ENCODE results near the gene ITPKB. TPM values are rescaled to one million over a fixed set of nuclear protein-coding genes. Genes with fewer than 3 reads are reported as not detected.

Gene ITPKB
- total and polyA plus RNA-seq, 2 of the 13 experiments (the other 11 are each of a cell fraction or from before 2014, with no cell fraction given), result not detected

DNA sequence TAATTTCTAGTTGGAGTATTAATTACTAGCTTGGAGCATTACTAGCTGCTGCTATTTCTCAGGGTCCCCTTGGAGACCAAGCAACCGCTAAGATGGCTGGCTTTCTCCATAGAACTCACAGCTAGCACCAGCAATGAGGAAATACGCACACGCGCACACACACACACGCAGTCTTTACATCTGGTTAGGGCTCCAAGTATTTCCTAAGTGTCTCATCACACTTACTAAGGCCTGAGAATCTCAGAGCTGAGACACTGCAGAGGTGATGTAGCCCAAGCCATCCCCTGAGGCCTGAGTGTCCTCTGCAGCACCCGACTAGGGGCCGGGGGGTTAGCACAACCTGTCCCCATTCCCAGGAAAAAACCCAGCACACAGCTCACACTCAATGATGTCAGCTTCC, 42.5 kb downstream of the ITPKB start (continued):
- TF ChIP-seq ZNF292 (CRISPR knock-in tag; IDR thresholded peaks at IDR 0.05; ENCODE audit: borderline replicate concordance, low read depth), result no peak
- no peak for TF ChIP-seq ZNF558 (CRISPR knock-in tag; IDR thresholded peaks at IDR 0.05; ENCODE audit: borderline replicate concordance)
- TF ChIP-seq, protein P1, sequence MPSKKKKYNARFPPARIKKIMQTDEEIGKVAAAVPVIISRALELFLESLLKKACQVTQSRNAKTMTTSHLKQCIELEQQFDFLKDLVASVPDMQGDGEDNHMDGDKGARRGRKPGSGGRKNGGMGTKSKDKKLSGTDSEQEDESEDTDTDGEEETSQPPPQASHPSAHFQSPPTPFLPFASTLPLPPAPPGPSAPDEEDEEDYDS (CRISPR knock-in tag; IDR thresholded peaks at IDR 0.05), result no peak
- TF ChIP-seq, protein P2, sequence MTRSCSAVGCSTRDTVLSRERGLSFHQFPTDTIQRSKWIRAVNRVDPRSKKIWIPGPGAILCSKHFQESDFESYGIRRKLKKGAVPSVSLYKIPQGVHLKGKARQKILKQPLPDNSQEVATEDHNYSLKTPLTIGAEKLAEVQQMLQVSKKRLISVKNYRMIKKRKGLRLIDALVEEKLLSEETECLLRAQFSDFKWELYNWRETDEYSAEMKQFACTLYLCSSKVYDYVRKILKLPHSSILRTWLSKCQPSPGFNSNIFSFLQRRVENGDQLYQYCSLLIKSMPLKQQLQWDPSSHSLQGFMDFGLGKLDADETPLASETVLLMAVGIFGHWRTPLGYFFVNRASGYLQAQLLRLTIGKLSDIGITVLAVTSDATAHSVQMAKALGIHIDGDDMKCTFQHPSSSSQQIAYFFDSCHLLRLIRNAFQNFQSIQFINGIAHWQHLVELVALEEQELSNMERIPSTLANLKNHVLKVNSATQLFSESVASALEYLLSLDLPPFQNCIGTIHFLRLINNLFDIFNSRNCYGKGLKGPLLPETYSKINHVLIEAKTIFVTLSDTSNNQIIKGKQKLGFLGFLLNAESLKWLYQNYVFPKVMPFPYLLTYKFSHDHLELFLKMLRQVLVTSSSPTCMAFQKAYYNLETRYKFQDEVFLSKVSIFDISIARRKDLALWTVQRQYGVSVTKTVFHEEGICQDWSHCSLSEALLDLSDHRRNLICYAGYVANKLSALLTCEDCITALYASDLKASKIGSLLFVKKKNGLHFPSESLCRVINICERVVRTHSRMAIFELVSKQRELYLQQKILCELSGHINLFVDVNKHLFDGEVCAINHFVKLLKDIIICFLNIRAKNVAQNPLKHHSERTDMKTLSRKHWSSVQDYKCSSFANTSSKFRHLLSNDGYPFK (CRISPR knock-in tag; IDR thresholded peaks at IDR 0.05; ENCODE audit: borderline replicate concordance), result no peak
- no peak for TF ChIP-seq ZBTB42 (CRISPR knock-in tag; IDR thresholded peaks at IDR 0.05)
- no peak for TF ChIP-seq CAMTA2 (CRISPR knock-in tag; IDR thresholded peaks at IDR 0.05; ENCODE audit: borderline replicate concordance)

DNA sequence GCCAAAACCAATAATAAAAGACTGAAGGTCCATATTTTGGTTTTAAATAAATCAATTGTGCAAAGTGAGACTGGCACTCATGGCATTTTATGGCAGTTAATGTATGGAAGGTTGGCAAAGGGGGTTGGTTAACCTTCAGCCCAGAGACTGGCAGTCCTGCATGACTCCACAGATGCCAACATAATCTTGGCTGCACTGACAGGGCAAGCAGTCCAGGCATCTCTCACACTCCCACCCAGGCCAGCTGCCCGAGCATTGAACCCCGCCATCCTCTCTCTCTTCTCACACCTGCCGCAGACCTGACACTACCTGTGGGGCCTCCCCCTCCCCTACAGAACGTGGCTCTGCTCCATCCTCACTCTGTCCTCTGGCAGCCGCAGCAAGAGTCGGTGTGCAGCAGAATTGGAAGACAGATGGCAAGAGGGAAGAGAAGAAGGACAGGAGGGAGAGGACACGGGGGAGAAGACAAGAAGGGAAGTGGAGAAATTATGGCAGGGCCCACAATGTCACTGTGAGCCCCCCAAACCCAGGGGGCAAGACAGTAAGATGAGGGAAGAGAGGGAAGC, 43.7 kb downstream of the ITPKB start:
- ATAC-seq, result no peak
- Histone ChIP-seq H3K9me3 (ENCODE audit: low read length) (no peaks in the 10 kb centered on the region), H3K9ac (ENCODE audit: insufficient read depth, low read depth, low read length) (no peak overlapping the region), H3K27ac (ENCODE audit: extremely low read length, insufficient read depth, low read length) (no peak overlapping the region), H3K27me3 (ENCODE audit: control insufficient read depth in 1 of 2, insufficient read depth in 2 of 2, low read length in 2 of 2) (peaks cover 2 to 39% of the 10 kb centered on the region in 2 experiments), H3K4me2 (ENCODE audit: low read depth, low read length) (no peak overlapping the region), H3K36me3 (replicated peaks in 1 of 2; ENCODE audit: control insufficient read depth in 1 of 2, insufficient read depth in 2 of 2, low read length in 2 of 2) (no peaks in the 10 kb centered on the region), H4K20me1 (ENCODE audit: insufficient read depth, low read length) (no peaks in the 10 kb centered on the region), H3K79me2 (ENCODE audit: insufficient read depth, low read length) (no peaks in the 10 kb centered on the region), H2AFZ (ENCODE audit: low read length) (no peak overlapping the region), H3K4me3 (replicated peaks in 1 of 3; ENCODE audit: insufficient read depth in 1 of 3, low read depth in 2 of 3, low read length in 3 of 3) (no peak overlapping the region), H3K4me1 (ENCODE audit: insufficient read depth, low read length) (no peaks in the 10 kb centered on the region)
- in situ Hi-C loops (cut with HindIII; ENCODE audit: extremely low pct_ligation_motif_present, low pct_unique_long_range_greater_than_20kb), result no loop called here
- intact Hi-C loops (cut with micrococcal nuclease; ENCODE audit: unreplicated experiment), result no loop called here
- CTCF ChIA-PET (ENCODE audit: low intra/inter-chr PET ratio, low total read pairs), result no interaction called here
- FAIRE-seq, result no peak
- no TSS peak for BruUV-seq (replicated peaks)
- DNase-seq (ENCODE audit: low spot score), result no peak
- POLR2A ChIA-PET, result no interaction called here
- WGBS (ENCODE audit: low lambda C conversion rate), result 4% methylated on average over 7 of the region's 7 CpGs
- TF ChIP-seq ZNF850 (CRISPR knock-in tag; conservative IDR thresholded peaks at IDR 0.05) (no peak), ELF4 (CRISPR knock-in tag; IDR thresholded peaks at IDR 0.05; ENCODE audit: borderline replicate concordance) (no peak), PHF8 (CRISPR knock-in tag; IDR thresholded peaks at IDR 0.05) (no peak), SIN3A (IDR thresholded peaks at IDR 0.05; ENCODE audit: borderline replicate concordance, low read depth, low read length) (no peak), RFX3 (CRISPR knock-in tag; IDR thresholded peaks at IDR 0.05) (no peak), RARG (CRISPR knock-in tag; IDR thresholded peaks at IDR 0.05; ENCODE audit: low read depth) (no peak), GATAD1 (CRISPR knock-in tag; IDR thresholded peaks at IDR 0.05) (no peak), ZBTB38 (CRISPR knock-in tag; IDR thresholded peaks at IDR 0.05) (no peak), HES4 (CRISPR knock-in tag; IDR thresholded peaks at IDR 0.05; ENCODE audit: borderline replicate concordance) (no peak)
- TF ChIP-seq, protein P3, sequence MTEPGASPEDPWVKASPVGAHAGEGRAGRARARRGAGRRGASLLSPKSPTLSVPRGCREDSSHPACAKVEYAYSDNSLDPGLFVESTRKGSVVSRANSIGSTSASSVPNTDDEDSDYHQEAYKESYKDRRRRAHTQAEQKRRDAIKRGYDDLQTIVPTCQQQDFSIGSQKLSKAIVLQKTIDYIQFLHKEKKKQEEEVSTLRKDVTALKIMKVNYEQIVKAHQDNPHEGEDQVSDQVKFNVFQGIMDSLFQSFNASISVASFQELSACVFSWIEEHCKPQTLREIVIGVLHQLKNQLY (CRISPR knock-in tag; IDR thresholded peaks at IDR 0.05), result no peak
- TF ChIP-seq, protein P4, sequence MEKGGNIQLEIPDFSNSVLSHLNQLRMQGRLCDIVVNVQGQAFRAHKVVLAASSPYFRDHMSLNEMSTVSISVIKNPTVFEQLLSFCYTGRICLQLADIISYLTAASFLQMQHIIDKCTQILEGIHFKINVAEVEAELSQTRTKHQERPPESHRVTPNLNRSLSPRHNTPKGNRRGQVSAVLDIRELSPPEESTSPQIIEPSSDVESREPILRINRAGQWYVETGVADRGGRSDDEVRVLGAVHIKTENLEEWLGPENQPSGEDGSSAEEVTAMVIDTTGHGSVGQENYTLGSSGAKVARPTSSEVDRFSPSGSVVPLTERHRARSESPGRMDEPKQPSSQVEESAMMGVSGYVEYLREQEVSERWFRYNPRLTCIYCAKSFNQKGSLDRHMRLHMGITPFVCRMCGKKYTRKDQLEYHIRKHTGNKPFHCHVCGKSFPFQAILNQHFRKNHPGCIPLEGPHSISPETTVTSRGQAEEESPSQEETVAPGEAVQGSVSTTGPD (CRISPR knock-in tag; IDR thresholded peaks at IDR 0.05), result no peak
- TF ChIP-seq, protein P5, sequence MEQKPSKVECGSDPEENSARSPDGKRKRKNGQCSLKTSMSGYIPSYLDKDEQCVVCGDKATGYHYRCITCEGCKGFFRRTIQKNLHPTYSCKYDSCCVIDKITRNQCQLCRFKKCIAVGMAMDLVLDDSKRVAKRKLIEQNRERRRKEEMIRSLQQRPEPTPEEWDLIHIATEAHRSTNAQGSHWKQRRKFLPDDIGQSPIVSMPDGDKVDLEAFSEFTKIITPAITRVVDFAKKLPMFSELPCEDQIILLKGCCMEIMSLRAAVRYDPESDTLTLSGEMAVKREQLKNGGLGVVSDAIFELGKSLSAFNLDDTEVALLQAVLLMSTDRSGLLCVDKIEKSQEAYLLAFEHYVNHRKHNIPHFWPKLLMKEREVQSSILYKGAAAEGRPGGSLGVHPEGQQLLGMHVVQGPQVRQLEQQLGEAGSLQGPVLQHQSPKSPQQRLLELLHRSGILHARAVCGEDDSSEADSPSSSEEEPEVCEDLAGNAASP (CRISPR knock-in tag; IDR thresholded peaks at IDR 0.05; ENCODE audit: borderline replicate concordance), result no peak
